PC-9 (cell line): ENCODE data around the gene ACADVL. TPM values are rescaled to one million over a fixed set of nuclear protein-coding genes. Genes with fewer than 3 reads are reported as not detected.

ENCODE experiments used
- BruUV-seq: library from RNA; stranded (reverse); fragments of 400-500 nt; replicated peaks from 2 replicates; lab custom pipeline; 2021; lab: Mats Ljungman, UMichigan
- CTCF ChIA-PET: fragments of 300-600 bp; sonication (Branson Sonifier 250); formaldehyde crosslinking; loops from one replicate; lab custom pipeline; 2022; ENCODE audit warnings: antibody characterized with exemption; lab: Charles Lee
- POLR2A ChIA-PET: fragments of 300-600 bp; sonication (Branson Sonifier 250); formaldehyde crosslinking; loops from one replicate; lab custom pipeline; 2022; ENCODE audit warnings: antibody characterized with exemption; ENCODE audit not compliant: unreplicated experiment; lab: Charles Lee
- DNase-seq, 2 experiments: peaks; one replicate each; pipeline versions ENCODE4 v3.0.0 to v3.0.0-alpha.2; 2015 to 2022; ENCODE audit warnings: mixed read lengths in 1 of 2
- H2AFZ ChIP-seq: fragments of 200-600 bp; sonication (generic); 2 replicates; pipeline ENCODE4 v1.8.1; 2017; ENCODE audit warnings: antibody characterized with exemption
- H3F3A ChIP-seq: fragments of 200-600 bp; sonication (generic); 2 replicates; pipeline ENCODE4 v1.8.1; 2017; ENCODE audit warnings: antibody characterized with exemption, mild to moderate bottlenecking, low read depth; ENCODE audit not compliant: insufficient read depth
- H3K27ac ChIP-seq: fragments of 200-600 bp; sonication (generic); 2 replicates; pipeline ENCODE4 v1.6.1; 2016; ENCODE audit warnings: mixed run types
- H3K27me3 ChIP-seq: fragments of 200-600 bp; sonication (generic); 2 replicates; pipeline ENCODE4 v1.6.1; 2016; ENCODE audit warnings: low read depth, mixed run types; ENCODE audit not compliant: insufficient read depth
- H3K36me3 ChIP-seq: fragments of 200-600 bp; sonication (generic); 2 replicates; pipeline ENCODE4 v1.6.1; 2016; ENCODE audit warnings: low read depth, mixed run types
- H3K4me1 ChIP-seq: fragments of 200-600 bp; sonication (generic); replicated peaks from 2 replicates; pipeline ENCODE4 v1.6.1; 2016; ENCODE audit warnings: mixed run types; ENCODE audit not compliant: insufficient read depth
- H3K4me2 ChIP-seq: fragments of 200-600 bp; sonication (generic); 2 replicates; pipeline ENCODE4 v1.6.1; 2017; ENCODE audit warnings: mixed run types
- H3K4me3 ChIP-seq: fragments of 200-600 bp; sonication (generic); 2 replicates; pipeline ENCODE4 v1.6.1; 2016; ENCODE audit warnings: mixed run types
- H3K79me2 ChIP-seq: fragments of 200-600 bp; sonication (generic); 2 replicates; pipeline ENCODE4 v1.6.1; 2017; ENCODE audit warnings: low read depth, mixed run types
- H3K9me2 ChIP-seq: fragments of 200-600 bp; sonication (generic); 2 replicates; pipeline ENCODE4 v1.8.1; 2017; ENCODE audit warnings: mild to moderate bottlenecking; ENCODE audit not compliant: insufficient read depth
- H3K9me3 ChIP-seq: fragments of 200-600 bp; sonication (generic); 2 replicates; pipeline ENCODE4 v1.8.1; 2016; ENCODE audit warnings: low read depth; ENCODE audit not compliant: insufficient read depth
- H4K20me1 ChIP-seq: fragments of 200-600 bp; sonication (generic); 2 replicates; pipeline ENCODE4 v1.8.1; 2017; ENCODE audit not compliant: insufficient read depth
- EZH2 ChIP-seq: fragments of 200-600 bp; sonication (generic); IDR thresholded peaks from 2 replicates; pipeline ENCODE4 v1.8.0; 2017; ENCODE audit warnings: antibody characterized with exemption, low read depth
- intact Hi-C: fragments of 100-400 bp; cut with micrococcal nuclease; formaldehyde crosslinking; loops from one replicate; pipeline ENCODE4 v1.10.0; 2022; ENCODE audit not compliant: unreplicated experiment
- total RNA-seq: library from RNA; stranded (reverse); gene quantifications from 2 replicates; pipeline ENCODE4 v1.2.3, GENCODE V29; 2021
- TF ChIP-seq, protein P1 (sequence below): fragments of 200-600 bp; sonication (generic); conservative IDR thresholded peaks from 2 replicates; pipeline ENCODE4 v1.6.1; 2017; ENCODE audit warnings: mixed run types, antibody characterized with exemption, mild to moderate bottlenecking, moderate library complexity

ACADVL gene
- total RNA-seq, 1 experiment from 2014 or later, result 604 TPM

DNA sequence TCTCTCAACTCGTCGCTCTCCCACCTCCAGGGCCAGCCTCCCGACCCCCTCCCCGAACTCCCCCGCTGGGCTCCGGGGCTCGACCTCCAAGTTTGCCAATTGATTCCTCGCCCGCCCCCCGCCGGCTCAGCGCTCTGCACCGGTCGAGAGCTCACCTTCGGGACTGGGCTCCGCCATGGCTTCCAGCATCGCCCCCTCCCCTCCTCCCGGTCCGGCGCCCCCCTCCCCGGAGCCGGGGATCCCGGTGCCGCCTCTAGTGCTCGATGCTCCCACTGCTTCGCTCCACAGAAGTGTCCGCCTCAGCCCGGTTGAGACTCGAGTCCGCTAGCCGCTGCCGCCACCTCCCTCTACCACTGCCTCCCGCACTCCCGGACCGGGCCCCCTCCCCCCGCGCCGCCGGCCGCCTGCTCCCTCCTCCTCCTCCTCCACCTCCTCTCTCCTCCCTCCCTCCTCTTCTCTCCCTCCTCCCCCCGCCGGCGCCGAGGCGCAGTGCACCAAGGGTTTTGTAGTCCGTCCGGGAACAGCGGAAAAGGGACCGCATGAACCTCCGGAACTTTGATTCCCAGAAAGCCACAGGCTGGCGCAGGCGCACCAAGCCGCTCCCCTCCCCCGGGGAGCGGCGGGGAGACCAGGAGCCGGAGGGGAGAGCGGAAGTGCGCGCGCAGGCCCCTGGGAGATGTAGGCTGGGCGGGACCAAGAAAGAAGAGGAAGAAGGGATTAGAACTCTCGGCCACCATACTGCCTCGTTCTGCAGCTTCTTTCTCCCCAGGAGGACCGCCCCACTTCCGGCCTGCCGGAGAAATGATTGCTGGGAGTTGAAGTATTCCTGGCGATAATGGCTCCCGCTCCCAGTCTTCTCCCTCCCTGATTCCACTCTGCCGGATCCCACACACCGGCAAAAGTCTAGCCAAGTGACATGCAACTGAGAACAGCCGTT lies 19.6 kb downstream of the ACADVL start, which contains the start of gene PHF23:
Gene PHF23 (minus strand): TSS at position 367 of the 937 bp plus-strand sequence. CDS start 178 bp downstream, at position 189.
- no peaks in the 10 kb centered on the region for H3K27me3 ChIP-seq
- intact Hi-C loops, result loop anchor here (1.0 to 2.0 kb wide), 2 partner anchors 13 to 25 kb away; partner anchors contain the start of gene ELP5
- TF ChIP-seq, protein P1, sequence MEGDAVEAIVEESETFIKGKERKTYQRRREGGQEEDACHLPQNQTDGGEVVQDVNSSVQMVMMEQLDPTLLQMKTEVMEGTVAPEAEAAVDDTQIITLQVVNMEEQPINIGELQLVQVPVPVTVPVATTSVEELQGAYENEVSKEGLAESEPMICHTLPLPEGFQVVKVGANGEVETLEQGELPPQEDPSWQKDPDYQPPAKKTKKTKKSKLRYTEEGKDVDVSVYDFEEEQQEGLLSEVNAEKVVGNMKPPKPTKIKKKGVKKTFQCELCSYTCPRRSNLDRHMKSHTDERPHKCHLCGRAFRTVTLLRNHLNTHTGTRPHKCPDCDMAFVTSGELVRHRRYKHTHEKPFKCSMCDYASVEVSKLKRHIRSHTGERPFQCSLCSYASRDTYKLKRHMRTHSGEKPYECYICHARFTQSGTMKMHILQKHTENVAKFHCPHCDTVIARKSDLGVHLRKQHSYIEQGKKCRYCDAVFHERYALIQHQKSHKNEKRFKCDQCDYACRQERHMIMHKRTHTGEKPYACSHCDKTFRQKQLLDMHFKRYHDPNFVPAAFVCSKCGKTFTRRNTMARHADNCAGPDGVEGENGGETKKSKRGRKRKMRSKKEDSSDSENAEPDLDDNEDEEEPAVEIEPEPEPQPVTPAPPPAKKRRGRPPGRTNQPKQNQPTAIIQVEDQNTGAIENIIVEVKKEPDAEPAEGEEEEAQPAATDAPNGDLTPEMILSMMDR, result no peak
- no peak for TF ChIP-seq EZH2
- DNase-seq, result peak; percentile 96 to 99
- H3K9me3 ChIP-seq, result no peaks in the 10 kb centered on the region
- POLR2A ChIA-PET, result interaction anchor here (0.6 kb wide), 3 partner anchors 11 to 291 kb away, joined by 3 to 5 read pairs (median 3); no protein-coding TSS in a partner anchor
- peaks cover 32% of the 10 kb centered on the region for H3K36me3 ChIP-seq
- H3K4me3 ChIP-seq, result peak within 1 kb of the TSS; percentile 93
- peaks cover 63% of the 10 kb centered on the region for H3K79me2 ChIP-seq
- peaks cover 38% of the 10 kb centered on the region for H3K4me1 ChIP-seq
- H4K20me1 ChIP-seq, result peaks cover 11% of the 10 kb centered on the region
- no TSS peak for BruUV-seq
- H2AFZ ChIP-seq, result no peak within 1 kb of the TSS; the same call in 1 of the 2 replicates
- H3K4me2 ChIP-seq, result peak within 1 kb of the TSS; percentile 96
- peaks cover 63% of the 10 kb centered on the region for H3F3A ChIP-seq
- CTCF ChIA-PET, result interaction anchor here (1.2 to 1.4 kb wide), 2 partner anchors 19 to 194 kb away, joined by 4 to 8 read pairs; no protein-coding TSS in a partner anchor
- H3K27ac ChIP-seq, result peak within 1 kb of the TSS; percentile 80
- no peaks in the 10 kb centered on the region for H3K9me2 ChIP-seq

- no peak for DNase-seq
- no peak overlapping the region for H3K27ac ChIP-seq
- POLR2A ChIA-PET, result no interaction called here
- peaks cover 25% of the 10 kb centered on the region for H3K36me3 ChIP-seq
- peaks cover 55% of the 10 kb centered on the region for H3K79me2 ChIP-seq
- H3K27me3 ChIP-seq, result no peaks in the 10 kb centered on the region
- H3K4me3 ChIP-seq, result peak overlapping the region; percentile 78; the same call in 1 of the 2 replicates
- H3K4me2 ChIP-seq, result peak overlapping the region; percentile 96
- H2AFZ ChIP-seq, result no peak overlapping the region
- CTCF ChIA-PET, result interaction anchor here (0.6 kb wide), 1 partner anchor 69 kb away, joined by 5 read pairs; no protein-coding TSS in a partner anchor
- H3F3A ChIP-seq, result peaks cover 62% of the 10 kb centered on the region
- no TSS peak for BruUV-seq
- intact Hi-C loops, result no loop called here
- H3K4me1 ChIP-seq, result peaks cover 29% of the 10 kb centered on the region
- peaks cover 7% of the 10 kb centered on the region for H4K20me1 ChIP-seq
- no peak for TF ChIP-seq EZH2
- TF ChIP-seq, protein P1, result no peak
- H3K9me3 ChIP-seq, result no peaks in the 10 kb centered on the region
- no peaks in the 10 kb centered on the region for H3K9me2 ChIP-seq
These were observed 20.6 kb downstream of the ACADVL start for GRCh38 chr17:7240375-7240774.

DNA sequence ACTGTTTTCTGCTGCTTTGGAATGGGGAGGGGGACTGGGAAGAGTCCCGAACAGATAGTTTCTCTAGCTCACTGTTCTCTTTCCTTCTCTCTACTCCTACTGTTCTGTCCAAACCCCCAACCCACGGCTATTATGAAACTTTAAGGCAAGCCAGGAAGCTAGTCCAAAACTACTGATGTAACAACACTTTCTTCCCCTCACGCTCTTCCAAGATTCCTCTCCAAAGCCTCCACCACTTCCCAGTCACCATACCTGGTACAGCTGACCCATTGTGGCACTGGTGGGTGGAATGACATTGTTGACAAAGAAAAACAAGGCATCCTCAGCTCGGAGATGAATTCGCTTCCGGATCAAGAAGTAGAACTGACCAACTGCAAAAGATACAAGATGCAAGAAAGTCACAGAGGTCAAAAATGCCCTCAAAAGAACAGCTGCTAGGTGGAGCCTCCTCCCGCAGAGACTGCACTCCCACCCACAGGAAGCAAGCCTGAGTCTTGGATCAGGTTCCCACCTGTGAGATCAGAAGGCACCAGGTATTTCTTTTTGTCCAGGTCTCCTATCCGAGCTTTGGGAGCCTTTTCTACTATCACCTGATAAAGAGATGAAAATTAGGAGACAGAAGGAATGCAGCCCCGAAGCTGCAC lies 21.5 kb downstream of the ACADVL start:
- Histone ChIP-seq H3K9me3 (no peaks in the 10 kb centered on the region), H3K27ac (peak overlapping the region; percentile 87), H3K79me2 (peaks cover 47% of the 10 kb centered on the region), H3K36me3 (peaks cover 27% of the 10 kb centered on the region; the same call in 1 of the 2 replicates), H3K4me2 (peak overlapping the region; percentile 96), H3K9me2 (no peaks in the 10 kb centered on the region), H3K4me1 (peaks cover 29% of the 10 kb centered on the region), H2AFZ (no peak overlapping the region), H3F3A (peaks cover 61% of the 10 kb centered on the region), H3K27me3 (no peaks in the 10 kb centered on the region), H3K4me3 (peak overlapping the region; percentile 78), H4K20me1 (peaks cover 7% of the 10 kb centered on the region)
- DNase-seq, result peak in 1 of 2 experiments; percentile 35
- intact Hi-C loops, result loop anchor here (1.0 kb wide), 1 partner anchor 21 kb away; the partner anchor contains the start of gene CLDN7
- no peak for TF ChIP-seq EZH2
- TF ChIP-seq, protein P1, result no peak
- TSS peak; percentile 41 for BruUV-seq
- ChIA-PET POLR2A (interaction anchor here (0.6 to 1.5 kb wide), 6 partner anchors 13 to 195 kb away, joined by 3 to 5 read pairs (median 4); no protein-coding TSS in a partner anchor), CTCF (interaction anchor here (0.5 to 0.8 kb wide), 4 partner anchors 14 to 68 kb away, joined by 3 to 5 read pairs (median 4); no protein-coding TSS in a partner anchor)
